ENCODE data around the gene HOXB4.

Gene HOXB4

GRCh38 chr17:48577946-48578615, at the start of gene HOXB4:
HOXB4 (minus strand) TSS chr17:48578350; CDS start chr17:48578319, 31 bp downstream.
- no peak for FAIRE-seq

- FAIRE-seq, result no peak
Observed at GRCh38 chr17:48627118-48627597, 49.0 kb upstream of the HOXB4 start.

- no peak for FAIRE-seq
Observed at GRCh38 chr17:48626245-48627117, 48.3 kb upstream of the HOXB4 start, which contains the start of gene HOXB9. HOXB9 (minus strand) TSS chr17:48626358; CDS start chr17:48626269, 89 bp downstream.

GRCh38 chr17:48625495-48626244, 47.5 kb upstream of the HOXB4 start:
- FAIRE-seq, result no peak

- FAIRE-seq, result no peak
Observed at GRCh38 chr17:48624544-48625494, 46.7 kb upstream of the HOXB4 start.

GRCh38 chr17:48624118-48624517, 46.0 kb upstream of the HOXB4 start:
- FAIRE-seq, result no peak

- FAIRE-seq, result no peak
Observed at GRCh38 chr17:48623583-48623982, 45.4 kb upstream of the HOXB4 start.

GRCh38 chr17:48622857-48623256, 44.7 kb upstream of the HOXB4 start:
- no peak for FAIRE-seq

- no peak for FAIRE-seq
Observed at GRCh38 chr17:48621410-48622392, 43.6 kb upstream of the HOXB4 start.

- no peak for FAIRE-seq
Observed at GRCh38 chr17:48620461-48621139, 42.5 kb upstream of the HOXB4 start.

- no peak for FAIRE-seq
Observed at GRCh38 chr17:48619826-48620449, 41.8 kb upstream of the HOXB4 start.

GRCh38 chr17:48618256-48618896, 40.2 kb upstream of the HOXB4 start:
- no peak for FAIRE-seq

GRCh38 chr17:48617471-48618255, 39.5 kb upstream of the HOXB4 start:
- FAIRE-seq, result no peak

- no peak for FAIRE-seq
Observed at GRCh38 chr17:48616717-48617470, 38.7 kb upstream of the HOXB4 start.

GRCh38 chr17:48615963-48616716, 38.0 kb upstream of the HOXB4 start:
- no peak for FAIRE-seq
